ENCODE results near the gene B3GNT7.

The B3GNT7 gene

GRCh38 chr2:231380307-231380706, 15.2 kb upstream of the B3GNT7 start:
- Histone ChIP-seq H3K79me2 (ENCODE audit: low read length) (no peaks in the 10 kb centered on the region), H3K4me2 (ENCODE audit: low read depth, low read length) (no peak overlapping the region), H3K27me3 (replicated peaks; ENCODE audit: insufficient read depth, low read length) (no peaks in the 10 kb centered on the region), H3K36me3 (replicated peaks; ENCODE audit: insufficient read depth, low read length) (no peaks in the 10 kb centered on the region), H3K27ac (ENCODE audit: low read length) (no peak overlapping the region), H3K4me1 (ENCODE audit: low read length) (no peaks in the 10 kb centered on the region), H2AFZ (ENCODE audit: low read length) (no peak overlapping the region), H3K9ac (ENCODE audit: low read length) (no peak overlapping the region), H3F3A (ENCODE audit: insufficient read depth, low read length) (no peaks in the 10 kb centered on the region), H4K20me1 (ENCODE audit: insufficient read depth, low read length) (no peaks in the 10 kb centered on the region), H3K9me2 (replicated peaks; ENCODE audit: insufficient read depth, low read length) (no peaks in the 10 kb centered on the region), H3K4me3 (ENCODE audit: low read length) (no peak overlapping the region), H3K9me3 (replicated peaks; ENCODE audit: insufficient read depth, low read length) (no peaks in the 10 kb centered on the region)
- no peak for TF ChIP-seq CTCF (IDR thresholded peaks at IDR 0.05; ENCODE audit: low read length)
- no peak for TF ChIP-seq EZH2phosphoT487 (IDR thresholded peaks at IDR 0.05; ENCODE audit: low read length)
- TF ChIP-seq EZH2 (optimal IDR thresholded peaks at IDR 0.05; ENCODE audit: low read depth, low read length), result no peak
- no peak for DNase-seq

GRCh38 chr2:231380991-231381847, 14.3 kb upstream of the B3GNT7 start:
- TF ChIP-seq EZH2phosphoT487 (IDR thresholded peaks at IDR 0.05; ENCODE audit: low read length), result no peak
- TF ChIP-seq CTCF (IDR thresholded peaks at IDR 0.05; ENCODE audit: low read length), result no peak
- TF ChIP-seq EZH2 (optimal IDR thresholded peaks at IDR 0.05; ENCODE audit: low read depth, low read length), result no peak
- no peaks in the 10 kb centered on the region for H3F3A ChIP-seq (ENCODE audit: insufficient read depth, low read length)

GRCh38 chr2:231382116-231382515, 13.4 kb upstream of the B3GNT7 start:
- no peaks in the 10 kb centered on the region for H3K79me2 ChIP-seq (ENCODE audit: low read length)
- no peaks in the 10 kb centered on the region for H3K27me3 ChIP-seq (replicated peaks; ENCODE audit: insufficient read depth, low read length)
- no peak overlapping the region for H3K27ac ChIP-seq (ENCODE audit: low read length)

More at GRCh38 chr2:231380991-231381847, 14.3 kb upstream of the B3GNT7 start:
- no peak overlapping the region for H3K4me3 ChIP-seq (ENCODE audit: low read length)
- H3K36me3 ChIP-seq (replicated peaks; ENCODE audit: insufficient read depth, low read length), result no peaks in the 10 kb centered on the region
- H3K27me3 ChIP-seq (replicated peaks; ENCODE audit: insufficient read depth, low read length), result no peaks in the 10 kb centered on the region
- no peak overlapping the region for H3K4me2 ChIP-seq (ENCODE audit: low read depth, low read length)
- H3K9me3 ChIP-seq (replicated peaks; ENCODE audit: insufficient read depth, low read length), result no peaks in the 10 kb centered on the region
- H2AFZ ChIP-seq (ENCODE audit: low read length), result no peak overlapping the region
- H3K4me1 ChIP-seq (ENCODE audit: low read length), result no peaks in the 10 kb centered on the region
- no peaks in the 10 kb centered on the region for H3K79me2 ChIP-seq (ENCODE audit: low read length)
- no peak overlapping the region for H3K9ac ChIP-seq (ENCODE audit: low read length)
- no peak for DNase-seq
- H4K20me1 ChIP-seq (ENCODE audit: insufficient read depth, low read length), result no peaks in the 10 kb centered on the region
- H3K9me2 ChIP-seq (replicated peaks; ENCODE audit: insufficient read depth, low read length), result no peaks in the 10 kb centered on the region
- no peak overlapping the region for H3K27ac ChIP-seq (ENCODE audit: low read length)

More at GRCh38 chr2:231382116-231382515, 13.4 kb upstream of the B3GNT7 start:
- no peaks in the 10 kb centered on the region for H3K9me3 ChIP-seq (replicated peaks; ENCODE audit: insufficient read depth, low read length)
- H3K9me2 ChIP-seq (replicated peaks; ENCODE audit: insufficient read depth, low read length), result no peaks in the 10 kb centered on the region
- no peaks in the 10 kb centered on the region for H3K36me3 ChIP-seq (replicated peaks; ENCODE audit: insufficient read depth, low read length)
- H4K20me1 ChIP-seq (ENCODE audit: insufficient read depth, low read length), result no peaks in the 10 kb centered on the region
- H2AFZ ChIP-seq (ENCODE audit: low read length), result no peak overlapping the region
- no peaks in the 10 kb centered on the region for H3F3A ChIP-seq (ENCODE audit: insufficient read depth, low read length)
- DNase-seq, result no peak
- no peaks in the 10 kb centered on the region for H3K4me1 ChIP-seq (ENCODE audit: low read length)
- no peak overlapping the region for H3K4me3 ChIP-seq (ENCODE audit: low read length)
- no peak overlapping the region for H3K4me2 ChIP-seq (ENCODE audit: low read depth, low read length)
- H3K9ac ChIP-seq (ENCODE audit: low read length), result no peak overlapping the region
- no peak for TF ChIP-seq EZH2phosphoT487 (IDR thresholded peaks at IDR 0.05; ENCODE audit: low read length)
- TF ChIP-seq EZH2 (optimal IDR thresholded peaks at IDR 0.05; ENCODE audit: low read depth, low read length), result no peak
- TF ChIP-seq CTCF (IDR thresholded peaks at IDR 0.05; ENCODE audit: low read length), result no peak
